Measurements from ENCODE around the gene LSM4. TPM values are rescaled to one million over a fixed set of nuclear protein-coding genes. Genes with fewer than 3 reads are reported as not detected.

Gene LSM4
- total and polyA plus RNA-seq, 2 of the 13 experiments (the other 11 are each of a cell fraction or from before 2014, with no cell fraction given): 65.8 to 166 TPM

DNA sequence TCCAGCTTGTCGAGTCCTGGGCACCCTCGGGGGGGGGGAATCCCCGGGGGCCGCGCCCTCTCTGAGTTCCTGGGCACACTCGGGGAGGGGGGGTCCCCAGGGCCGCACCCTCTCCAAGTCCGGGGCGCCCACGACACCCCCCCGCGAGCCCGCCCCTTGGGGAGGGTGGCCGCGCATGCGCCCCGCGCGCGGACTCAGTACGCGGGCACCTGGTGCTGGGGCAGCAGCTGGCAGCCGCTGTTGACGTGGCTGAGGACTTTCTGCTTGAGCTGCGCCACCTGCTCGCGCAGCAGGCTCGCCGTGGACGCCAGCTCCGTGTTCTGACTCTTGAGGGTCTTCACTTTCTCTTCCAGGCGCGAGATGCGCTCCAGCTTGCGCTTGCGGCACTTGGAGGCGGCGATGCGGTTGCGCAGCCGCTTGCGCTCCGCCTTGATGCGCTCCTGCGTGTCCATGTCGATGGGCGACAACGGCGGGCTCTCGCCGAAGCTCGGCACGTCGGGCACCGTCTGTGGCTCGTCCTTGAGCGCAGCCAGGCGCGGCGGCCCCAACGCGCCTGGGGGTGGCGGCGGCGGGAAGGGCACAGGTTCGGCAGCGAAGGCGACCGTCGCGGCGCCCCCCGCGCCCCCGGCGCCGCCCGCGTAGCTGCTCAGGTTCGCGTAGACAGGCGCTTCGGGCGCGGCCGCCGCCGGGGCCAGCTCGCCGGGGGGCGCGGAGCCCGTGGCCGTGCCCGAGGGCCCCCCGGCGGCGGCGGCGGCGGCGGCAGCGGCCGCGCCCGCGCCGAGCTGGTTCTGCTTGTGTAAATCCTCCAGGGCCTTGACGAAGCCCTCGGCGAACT lies 42.4 kb downstream of the LSM4 start (continued):
- TF ChIP-seq, protein P1, sequence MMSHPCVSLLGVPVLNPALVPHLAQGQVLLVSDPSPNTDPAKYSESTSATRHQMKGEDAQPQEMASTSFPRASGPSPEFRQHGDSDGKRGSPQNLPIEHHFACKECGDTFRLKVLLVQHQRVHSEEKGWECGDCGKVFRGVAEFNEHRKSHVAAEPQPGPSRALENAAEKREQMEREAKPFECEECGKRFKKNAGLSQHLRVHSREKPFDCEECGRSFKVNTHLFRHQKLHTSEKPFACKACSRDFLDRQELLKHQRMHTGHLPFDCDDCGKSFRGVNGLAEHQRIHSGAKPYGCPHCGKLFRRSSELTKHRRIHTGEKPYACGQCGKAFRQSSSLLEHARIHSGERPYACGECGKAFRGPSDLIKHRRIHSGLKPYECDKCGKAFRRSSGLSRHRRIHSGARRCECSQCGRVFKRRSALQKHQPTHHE (CRISPR knock-in tag; IDR thresholded peaks at IDR 0.05; ENCODE audit: borderline replicate concordance): no peak
- TF ChIP-seq, protein P2, sequence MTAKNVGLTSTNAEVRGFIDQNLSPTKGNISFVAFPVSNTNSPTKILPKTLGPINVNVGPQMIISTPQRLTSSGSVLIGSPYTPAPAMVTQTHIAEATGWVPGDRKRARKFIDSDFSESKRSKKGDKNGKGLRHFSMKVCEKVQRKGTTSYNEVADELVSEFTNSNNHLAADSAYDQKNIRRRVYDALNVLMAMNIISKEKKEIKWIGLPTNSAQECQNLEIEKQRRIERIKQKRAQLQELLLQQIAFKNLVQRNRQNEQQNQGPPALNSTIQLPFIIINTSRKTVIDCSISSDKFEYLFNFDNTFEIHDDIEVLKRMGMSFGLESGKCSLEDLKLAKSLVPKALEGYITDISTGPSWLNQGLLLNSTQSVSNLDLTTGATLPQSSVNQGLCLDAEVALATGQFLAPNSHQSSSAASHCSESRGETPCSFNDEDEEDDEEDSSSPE (CRISPR knock-in tag; IDR thresholded peaks at IDR 0.05): peak; percentile 30; the same call in 1 of the 2 replicates
- no peak for TF ChIP-seq ZNF367 (CRISPR knock-in tag; IDR thresholded peaks at IDR 0.05; ENCODE audit: borderline replicate concordance)
- TF ChIP-seq ZNF337 (CRISPR knock-in tag; IDR thresholded peaks at IDR 0.05; ENCODE audit: borderline replicate concordance, low read depth): no peak
- TF ChIP-seq, protein P3, sequence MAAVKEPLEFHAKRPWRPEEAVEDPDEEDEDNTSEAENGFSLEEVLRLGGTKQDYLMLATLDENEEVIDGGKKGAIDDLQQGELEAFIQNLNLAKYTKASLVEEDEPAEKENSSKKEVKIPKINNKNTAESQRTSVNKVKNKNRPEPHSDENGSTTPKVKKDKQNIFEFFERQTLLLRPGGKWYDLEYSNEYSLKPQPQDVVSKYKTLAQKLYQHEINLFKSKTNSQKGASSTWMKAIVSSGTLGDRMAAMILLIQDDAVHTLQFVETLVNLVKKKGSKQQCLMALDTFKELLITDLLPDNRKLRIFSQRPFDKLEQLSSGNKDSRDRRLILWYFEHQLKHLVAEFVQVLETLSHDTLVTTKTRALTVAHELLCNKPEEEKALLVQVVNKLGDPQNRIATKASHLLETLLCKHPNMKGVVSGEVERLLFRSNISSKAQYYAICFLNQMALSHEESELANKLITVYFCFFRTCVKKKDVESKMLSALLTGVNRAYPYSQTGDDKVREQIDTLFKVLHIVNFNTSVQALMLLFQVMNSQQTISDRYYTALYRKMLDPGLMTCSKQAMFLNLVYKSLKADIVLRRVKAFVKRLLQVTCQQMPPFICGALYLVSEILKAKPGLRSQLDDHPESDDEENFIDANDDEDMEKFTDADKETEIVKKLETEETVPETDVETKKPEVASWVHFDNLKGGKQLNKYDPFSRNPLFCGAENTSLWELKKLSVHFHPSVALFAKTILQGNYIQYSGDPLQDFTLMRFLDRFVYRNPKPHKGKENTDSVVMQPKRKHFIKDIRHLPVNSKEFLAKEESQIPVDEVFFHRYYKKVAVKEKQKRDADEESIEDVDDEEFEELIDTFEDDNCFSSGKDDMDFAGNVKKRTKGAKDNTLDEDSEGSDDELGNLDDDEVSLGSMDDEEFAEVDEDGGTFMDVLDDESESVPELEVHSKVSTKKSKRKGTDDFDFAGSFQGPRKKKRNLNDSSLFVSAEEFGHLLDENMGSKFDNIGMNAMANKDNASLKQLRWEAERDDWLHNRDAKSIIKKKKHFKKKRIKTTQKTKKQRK (IDR thresholded peaks at IDR 0.05; ENCODE audit: low read length): no peak
- no peak for TF ChIP-seq CHD4 (IDR thresholded peaks at IDR 0.05; ENCODE audit: borderline replicate concordance, low read length)
- no peak for TF ChIP-seq ZNF333 (CRISPR knock-in tag; IDR thresholded peaks at IDR 0.05; ENCODE audit: borderline replicate concordance)
- TF ChIP-seq CCAR2 (optimal IDR thresholded peaks at IDR 0.05; ENCODE audit: low read depth, low read length): no peak
- 0 out of 2 replicates have a peak, but pooled peaks have one; percentile 47 for TF ChIP-seq TP53 (CRISPR knock-in tag; conservative IDR thresholded peaks at IDR 0.05)
- no peak for TF ChIP-seq SMARCE1 (IDR thresholded peaks at IDR 0.05; ENCODE audit: borderline replicate concordance)
- TF ChIP-seq TOPORS (CRISPR knock-in tag; IDR thresholded peaks at IDR 0.05): no peak; the same call in 1 of the 2 replicates
- TF ChIP-seq, protein P4, sequence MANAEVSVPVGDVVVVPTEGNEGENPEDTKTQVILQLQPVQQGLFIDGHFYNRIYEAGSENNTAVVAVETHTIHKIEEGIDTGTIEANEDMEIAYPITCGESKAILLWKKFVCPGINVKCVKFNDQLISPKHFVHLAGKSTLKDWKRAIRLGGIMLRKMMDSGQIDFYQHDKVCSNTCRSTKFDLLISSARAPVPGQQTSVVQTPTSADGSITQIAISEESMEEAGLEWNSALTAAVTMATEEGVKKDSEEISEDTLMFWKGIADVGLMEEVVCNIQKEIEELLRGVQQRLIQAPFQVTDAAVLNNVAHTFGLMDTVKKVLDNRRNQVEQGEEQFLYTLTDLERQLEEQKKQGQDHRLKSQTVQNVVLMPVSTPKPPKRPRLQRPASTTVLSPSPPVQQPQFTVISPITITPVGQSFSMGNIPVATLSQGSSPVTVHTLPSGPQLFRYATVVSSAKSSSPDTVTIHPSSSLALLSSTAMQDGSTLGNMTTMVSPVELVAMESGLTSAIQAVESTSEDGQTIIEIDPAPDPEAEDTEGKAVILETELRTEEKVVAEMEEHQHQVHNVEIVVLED (CRISPR knock-in tag; IDR thresholded peaks at IDR 0.05; ENCODE audit: borderline replicate concordance): no peak
- TF ChIP-seq, protein P5, sequence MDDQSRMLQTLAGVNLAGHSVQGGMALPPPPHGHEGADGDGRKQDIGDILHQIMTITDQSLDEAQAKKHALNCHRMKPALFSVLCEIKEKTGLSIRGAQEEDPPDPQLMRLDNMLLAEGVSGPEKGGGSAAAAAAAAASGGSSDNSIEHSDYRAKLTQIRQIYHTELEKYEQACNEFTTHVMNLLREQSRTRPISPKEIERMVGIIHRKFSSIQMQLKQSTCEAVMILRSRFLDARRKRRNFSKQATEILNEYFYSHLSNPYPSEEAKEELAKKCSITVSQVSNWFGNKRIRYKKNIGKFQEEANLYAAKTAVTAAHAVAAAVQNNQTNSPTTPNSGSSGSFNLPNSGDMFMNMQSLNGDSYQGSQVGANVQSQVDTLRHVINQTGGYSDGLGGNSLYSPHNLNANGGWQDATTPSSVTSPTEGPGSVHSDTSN (CRISPR knock-in tag; IDR thresholded peaks at IDR 0.05; ENCODE audit: borderline replicate concordance): peak; percentile 29; the same call in 1 of the 2 replicates
- no peak for TF ChIP-seq FOXK1 (CRISPR knock-in tag; IDR thresholded peaks at IDR 0.05; ENCODE audit: borderline replicate concordance, low read depth)
- TF ChIP-seq FOSL2 (CRISPR knock-in tag; IDR thresholded peaks at IDR 0.05): no peak; the same call in 1 of the 2 replicates
- no peak for TF ChIP-seq SP2 (CRISPR knock-in tag; IDR thresholded peaks at IDR 0.05)
- 0 out of 2 replicates have a peak, but pooled peaks have one; percentile 6 for TF ChIP-seq ZNF501 (CRISPR knock-in tag; IDR thresholded peaks at IDR 0.05)
- TF ChIP-seq RBAK (CRISPR knock-in tag; IDR thresholded peaks at IDR 0.05): no peak
